IMR-90 (cell line): Measurements from ENCODE around the gene NCDN. TPM values are rescaled to one million over a fixed set of nuclear protein-coding genes. Genes with fewer than 3 reads are reported as not detected.

Experiments used
- ATAC-seq: fragments of 200-7000 bp; cut with Tn5 transposase; 2 replicates; pipeline ENCODE4 v1.9.1; 2020; ENCODE audit warnings: low read depth, mild to moderate bottlenecking, moderate library complexity
- BruUV-seq: library from RNA; stranded (reverse); fragments of 400-500 nt; replicated peaks from 2 replicates; lab custom pipeline; 2021; lab: Mats Ljungman, UMichigan
- CTCF ChIA-PET: fragments of 300-600 bp; formaldehyde crosslinking; extraction: SDS; loops from one replicate; lab custom pipeline; 2021; ENCODE audit warnings: antibody characterized with exemption; lab: Yijun Ruan, JAX
- POLR2A ChIA-PET: fragments of 300-600 bp; sonication (Branson Sonifier 250); formaldehyde crosslinking; loops from one replicate; lab custom pipeline; 2022; ENCODE audit warnings: antibody characterized with exemption; ENCODE audit not compliant: unreplicated experiment; lab: Charles Lee
- DNase-seq: peaks from one replicate; pipeline ENCODE4 v3.0.0; 2013
- H2AFZ ChIP-seq: replicated peaks from 2 replicates; pipeline ENCODE3; 2013; ENCODE audit warnings: low read length, mild to moderate bottlenecking; ENCODE audit not compliant: poor library complexity
- H2AK5ac ChIP-seq: 2 replicates; pipeline ENCODE4 v1.6.1; 2013; ENCODE audit warnings: low read depth, low read length, inconsistent platforms
- H2AK9ac ChIP-seq: replicated peaks from 2 replicates; pipeline ENCODE3; 2013; ENCODE audit warnings: mild to moderate bottlenecking, low read depth, low read length, moderate library complexity; ENCODE audit not compliant: poor library complexity
- H2BK120ac ChIP-seq: 2 replicates; pipeline ENCODE4 v1.6.1; 2013; ENCODE audit warnings: low read depth, low read length, inconsistent platforms
- H2BK15ac ChIP-seq: 3 replicates; pipeline ENCODE4 v1.6.1; 2013; ENCODE audit warnings: low read depth, low read length, inconsistent platforms
- H2BK20ac ChIP-seq: 2 replicates; pipeline ENCODE4 v1.6.1; 2013; ENCODE audit warnings: low read depth, mild to moderate bottlenecking, inconsistent platforms, low read length, moderate library complexity
- H2BK5ac ChIP-seq: 2 replicates; pipeline ENCODE4 v1.6.1; 2013; ENCODE audit warnings: mild to moderate bottlenecking, low read depth, low read length, inconsistent platforms; ENCODE audit not compliant: poor library complexity, severe bottlenecking
- H3K14ac ChIP-seq: replicated peaks from 2 replicates; pipeline ENCODE4 v1.6.1; 2013; ENCODE audit warnings: low read depth, low read length, inconsistent platforms
- H3K18ac ChIP-seq: 2 replicates; pipeline ENCODE4 v1.6.1; 2013; ENCODE audit warnings: low read depth, low read length, control low read depth
- H3K23ac ChIP-seq: 2 replicates; pipeline ENCODE4 v1.6.1; 2013; ENCODE audit warnings: low read depth, low read length, inconsistent platforms
- H3K27ac ChIP-seq: 2 replicates; pipeline ENCODE4 v1.5.1; 2013; ENCODE audit warnings: mild to moderate bottlenecking, control low read depth, low read length; ENCODE audit not compliant: insufficient read depth
- H3K27me3 ChIP-seq: 2 replicates; pipeline ENCODE4 v1.6.1; 2013; ENCODE audit warnings: low read length; ENCODE audit not compliant: control insufficient read depth, insufficient read depth
- H3K36me3 ChIP-seq: 2 replicates; pipeline ENCODE4 v1.6.1; 2013; ENCODE audit warnings: low read length, mixed read lengths; ENCODE audit not compliant: control insufficient read depth, insufficient read depth
- H3K4ac ChIP-seq: 2 replicates; pipeline ENCODE4 v1.6.1; 2013; ENCODE audit warnings: low read depth, low read length, inconsistent platforms
- H3K4me1 ChIP-seq: 2 replicates; pipeline ENCODE4 v1.6.1; 2013; ENCODE audit warnings: low read length, mixed read lengths; ENCODE audit not compliant: control insufficient read depth, insufficient read depth
- H3K4me2 ChIP-seq: 2 replicates; pipeline ENCODE4 v1.6.1; 2013; ENCODE audit warnings: low read depth, mild to moderate bottlenecking, control low read depth, low read length, moderate library complexity
- H3K4me3 ChIP-seq: 2 replicates; pipeline ENCODE4 v1.5.1; 2013; ENCODE audit warnings: low read depth, mild to moderate bottlenecking, control low read depth, low read length, moderate library complexity; ENCODE audit not compliant: insufficient read depth
- H3K56ac ChIP-seq: 2 replicates; pipeline ENCODE4 v1.6.1; 2013; ENCODE audit warnings: low read length, inconsistent platforms; ENCODE audit not compliant: insufficient read depth; ENCODE audit errors: extremely low read depth
- H3K79me1 ChIP-seq, 2 experiments: 2 replicates each; pipeline ENCODE4 v1.6.1; 2013; ENCODE audit warnings: low read length in 2 of 2, inconsistent platforms in 1 of 2, low read depth in 1 of 2
- H3K9ac ChIP-seq: 2 replicates; pipeline ENCODE4 v1.6.1; 2013; ENCODE audit warnings: low read depth, low read length, control low read depth
- H3K9me1 ChIP-seq: 2 replicates; pipeline ENCODE4 v1.6.1; 2013; ENCODE audit warnings: low read length, inconsistent platforms; ENCODE audit not compliant: insufficient read depth
- H3K9me3 ChIP-seq: 2 replicates; pipeline ENCODE4 v1.6.1; 2013; ENCODE audit warnings: low read length; ENCODE audit not compliant: control insufficient read depth, insufficient read depth
- H4K20me1 ChIP-seq: 2 replicates; pipeline ENCODE4 v1.6.1; 2013; ENCODE audit warnings: low read length, inconsistent platforms; ENCODE audit not compliant: insufficient read depth
- H4K5ac ChIP-seq: 2 replicates; pipeline ENCODE4 v1.6.1; 2013; ENCODE audit warnings: mild to moderate bottlenecking, low read depth, low read length, control low read depth
- H4K8ac ChIP-seq, 2 experiments: 2 replicates each; pipeline ENCODE4 v1.6.1; 2013; ENCODE audit warnings: low read depth in 2 of 2, low read length in 2 of 2, control low read depth in 1 of 2, inconsistent platforms in 1 of 2
- H4K91ac ChIP-seq: 2 replicates; pipeline ENCODE4 v1.6.1; 2013; ENCODE audit warnings: low read depth, low read length, inconsistent platforms; ENCODE audit not compliant: insufficient read depth
- BHLHE40 ChIP-seq: fragments of 150-350 bp; IDR thresholded peaks from 2 replicates; pipeline ENCODE4 v1.6.1; 2016; ENCODE audit warnings: mild to moderate bottlenecking, low read depth, low read length
- CEBPB ChIP-seq: IDR thresholded peaks from 2 replicates; pipeline ENCODE4 v1.6.1; 2012; ENCODE audit warnings: low read depth, low read length, improper control_type of control experiment
- CHD1 ChIP-seq: IDR thresholded peaks from 2 replicates; pipeline ENCODE4 v1.6.1; 2012; ENCODE audit warnings: low read depth, low read length, improper control_type of control experiment
- CTCF ChIP-seq: conservative IDR thresholded peaks from 2 replicates; pipeline ENCODE4 v1.5.1; 2012; ENCODE audit warnings: mild to moderate bottlenecking, low read depth, low read length, improper control_type of control experiment
- ELK1 ChIP-seq: fragments of 150-350 bp; IDR thresholded peaks from 2 replicates; pipeline ENCODE4 v1.6.1; 2016; ENCODE audit warnings: low read depth, mild to moderate bottlenecking, low read length, moderate library complexity, borderline replicate concordance
- FOS ChIP-seq: fragments of 150-350 bp; IDR thresholded peaks from 2 replicates; pipeline ENCODE4 v1.6.1; 2016; ENCODE audit warnings: low read depth, low read length
- MAFK ChIP-seq: IDR thresholded peaks from 2 replicates; pipeline ENCODE4 v1.6.1; 2012; ENCODE audit warnings: low read depth, low read length, improper control_type of control experiment
- MAZ ChIP-seq: IDR thresholded peaks from 2 replicates; pipeline ENCODE4 v1.6.1; 2012; ENCODE audit warnings: low read depth, mild to moderate bottlenecking, low read length, improper control_type of control experiment, moderate library complexity, borderline replicate concordance
- MXI1 ChIP-seq: IDR thresholded peaks from 2 replicates; pipeline ENCODE4 v1.6.1; 2012; ENCODE audit warnings: low read depth, mild to moderate bottlenecking, low read length, moderate library complexity, borderline replicate concordance
- NFE2L2 ChIP-seq: fragments of 150-350 bp; IDR thresholded peaks from 2 replicates; pipeline ENCODE4 v1.6.1; 2016; ENCODE audit warnings: low read depth, mild to moderate bottlenecking, low read length
- POLR2A ChIP-seq: IDR thresholded peaks from 2 replicates; pipeline ENCODE4 v1.6.1; 2012; ENCODE audit warnings: mild to moderate bottlenecking, low read depth, low read length
- RAD21 ChIP-seq: IDR thresholded peaks from 2 replicates; pipeline ENCODE4 v1.6.1; 2012; ENCODE audit warnings: low read length, improper control_type of control experiment
- RCOR1 ChIP-seq: IDR thresholded peaks from 2 replicates; pipeline ENCODE4 v1.6.1; 2012; ENCODE audit warnings: mild to moderate bottlenecking, low read length, improper control_type of control experiment; ENCODE audit not compliant: insufficient replicate concordance
- RFX5 ChIP-seq: IDR thresholded peaks from 2 replicates; pipeline ENCODE4 v1.8.0; 2012; ENCODE audit warnings: low read depth, mild to moderate bottlenecking, low read length, moderate library complexity
- SMC3 ChIP-seq: fragments of 150-350 bp; IDR thresholded peaks from 2 replicates; pipeline ENCODE4 v1.6.1; 2016; ENCODE audit warnings: low read depth, mild to moderate bottlenecking, antibody characterized with exemption, low read length, moderate library complexity
- USF2 ChIP-seq: fragments of 150-350 bp; IDR thresholded peaks from 2 replicates; pipeline ENCODE4 v1.6.1; 2017; ENCODE audit warnings: mild to moderate bottlenecking, antibody characterized with exemption, low read length, low read depth
- WGBS, 2 experiments: methylation state at CpG; one replicate each; pipeline versions ENCODE4 v1.1.5 to v1.1.7; 2013; ENCODE audit warnings: missing lambda C conversion rate in 2 of 2; ENCODE audit not compliant: insufficient read length in 1 of 2; ENCODE audit errors: extremely low coverage in 2 of 2; 5-methylcytosine and 5-hydroxymethylcytosine counted together
- dilution Hi-C: fragments of 300-500 bp; cut with HindIII; formaldehyde crosslinking; loops from one replicate; pipeline ENCODE4 v1.14.3; 2018; ENCODE audit warnings: low sequenced_read_pairs; ENCODE audit not compliant: unreplicated experiment
- in situ Hi-C: fragments of 300-500 bp; cut with MboI; formaldehyde crosslinking; loops from 3 replicates; pipeline ENCODE4 v1.14.3; 2019; ENCODE audit warnings: low sequenced_read_pairs, inconsistent platforms, mixed read lengths
- intact Hi-C: fragments of 100-400 bp; cut with micrococcal nuclease; formaldehyde crosslinking; loops from 2 replicates; pipeline ENCODE4 v1.10.0; 2022
- polyA plus RNA-seq, 3 experiments: library from polyadenylated mRNA; depleted of rRNA; stranded (reverse); fragments of >200 nt; gene quantifications; 2 replicates each; pipeline ENCODE4 v1.2.3, GENCODE V29; 2012; ENCODE audit warnings: low replicate concordance in 1 of 3
- total RNA-seq: library from RNA; depleted of rRNA; stranded (reverse); fragments of >200 nt; gene quantifications from 2 replicates; pipeline ENCODE4 v1.2.3, GENCODE V29; 2012

The NCDN gene
- total and polyA plus RNA-seq, 2 of the 4 experiments (the other 2 are of a cell fraction): 10.0 to 38.8 TPM

GRCh38 chr1:35615440-35615839 lies 57.8 kb downstream of the NCDN start:
- Histone ChIP-seq H4K20me1 (peaks cover 16% of the 10 kb centered on the region; the same call in 1 of the 2 replicates), H2BK5ac (no peak overlapping the region), H3K14ac (no peak overlapping the region), H2BK20ac (no peak overlapping the region), H3K9me3 (no peaks in the 10 kb centered on the region), H3K18ac (no peak overlapping the region), H3K4me1 (no peaks in the 10 kb centered on the region), H3K4me3 (no peak overlapping the region), H3K9ac (no peak overlapping the region), H3K56ac (no peak overlapping the region), H4K5ac (no peak overlapping the region), H3K79me1 (peaks cover 56 to 61% of the 10 kb centered on the region in 2 experiments), H3K27me3 (no peaks in the 10 kb centered on the region), H2BK15ac (no peak overlapping the region), H2BK120ac (no peak overlapping the region), H2AFZ (no peak overlapping the region), H3K4me2 (no peak overlapping the region), H3K36me3 (peaks cover 16% of the 10 kb centered on the region), H3K4ac (no peak overlapping the region), H4K91ac (no peak overlapping the region), H3K23ac (no peak overlapping the region), H4K8ac (no peak overlapping the region), H3K9me1 (peaks cover 8% of the 10 kb centered on the region), H3K27ac (no peak overlapping the region), H2AK5ac (no peak overlapping the region), H2AK9ac (no peak overlapping the region)
- dilution Hi-C loops (no loop called here), intact Hi-C loops (no loop called here), in situ Hi-C loops (no loop called here)
- WGBS, 2 experiments: 82% methylated on average over 5 of the region's 8 CpGs; no CpG with 5 or more reads in 1 of the 2 experiments
- POLR2A ChIA-PET: no interaction called here
- DNase-seq (no peak), ATAC-seq (no peak)
- CTCF ChIA-PET: interaction anchor here (1.5 kb wide), 1 partner anchor 100 kb away, joined by 4 read pairs; no protein-coding TSS in a partner anchor
- BruUV-seq: no TSS peak
- no peak for TF ChIP-seq MXI1
- TF ChIP-seq MAZ: no peak
- no peak for TF ChIP-seq CEBPB
- TF ChIP-seq RFX5: no peak
- no peak for TF ChIP-seq USF2
- TF ChIP-seq MAFK: no peak
- no peak for TF ChIP-seq RCOR1
- TF ChIP-seq SMC3: no peak
- TF ChIP-seq NFE2L2: no peak
- no peak for TF ChIP-seq POLR2A
- TF ChIP-seq RAD21: no peak
- no peak for TF ChIP-seq FOS
- TF ChIP-seq BHLHE40: no peak
- TF ChIP-seq CHD1: no peak
- no peak for TF ChIP-seq ELK1
- no peak for TF ChIP-seq CTCF
